Activated CD8-positive, alpha-beta memory T cell treated with anti-CD3 and anti-CD28 coated beads, Interleukin-2, amount 50 U/mL, for 24 hours (primary cell): Measurements from ENCODE around the gene OSER1.
"Not testable (repeated sequence)": the region's sequence is repeated elsewhere in the genome, so short reads cannot be mapped to it uniquely, and the experiment has no call there.

ENCODE experiments used
- DNase-seq: peaks from one replicate; pipeline ENCODE4 v3.0.0-alpha.2; 2020; ENCODE audit errors: extremely low read depth

The OSER1 gene

GRCh38 chr20:44210406-44211176 lies at the start of gene OSER1:
TSS of gene OSER1 (minus strand) at chr20:44210771. CDS start at chr20:44206957, 3,814 bp downstream.
- DNase-seq, result peak; percentile 94

GRCh38 chr20:44258226-44258890 lies 47.8 kb upstream of the OSER1 start:
- no peak for DNase-seq

- DNase-seq, result no peak
Measured at GRCh38 chr20:44256961-44257360, 46.4 kb upstream of the OSER1 start.

GRCh38 chr20:44255942-44256341 lies 45.4 kb upstream of the OSER1 start:
- DNase-seq, result no peak

- DNase-seq, result no peak
Measured at GRCh38 chr20:44254073-44254472, 43.5 kb upstream of the OSER1 start.

- DNase-seq, result no peak
Measured at GRCh38 chr20:44253528-44253927, 43.0 kb upstream of the OSER1 start.

GRCh38 chr20:44251284-44251683 lies 40.7 kb upstream of the OSER1 start:
- no peak for DNase-seq

- DNase-seq, result no peak
Measured at GRCh38 chr20:44248410-44248759, 37.8 kb upstream of the OSER1 start.

GRCh38 chr20:44247586-44248409 lies 37.2 kb upstream of the OSER1 start:
- no peak for DNase-seq

- DNase-seq, result no peak
Measured at GRCh38 chr20:44247131-44247571, 36.6 kb upstream of the OSER1 start, which contains the start of gene GDAP1L1. TSS of gene GDAP1L1 (plus strand) at chr20:44247308. CDS start at chr20:44247335, 27 bp downstream.

- no peak for DNase-seq
Measured at GRCh38 chr20:44245977-44246376, 35.4 kb upstream of the OSER1 start.

- no peak for DNase-seq
Measured at GRCh38 chr20:44241796-44242195, 31.2 kb upstream of the OSER1 start.

- not testable (repeated sequence) for DNase-seq
Measured at GRCh38 chr20:44236840-44237239, 26.3 kb upstream of the OSER1 start.

- DNase-seq, result no peak
Measured at GRCh38 chr20:44235702-44236101, 25.1 kb upstream of the OSER1 start.

GRCh38 chr20:44234566-44235317 lies 24.2 kb upstream of the OSER1 start:
- DNase-seq, result no peak

- no peak for DNase-seq
Measured at GRCh38 chr20:44233436-44234016, 23.0 kb upstream of the OSER1 start.

- DNase-seq, result not testable (repeated sequence)
Measured at GRCh38 chr20:44232469-44232856, 21.9 kb upstream of the OSER1 start.

- DNase-seq, result no peak
Measured at GRCh38 chr20:44231713-44232468, 21.3 kb upstream of the OSER1 start.

- no peak for DNase-seq
Measured at GRCh38 chr20:44231193-44231592, 20.6 kb upstream of the OSER1 start.

GRCh38 chr20:44228465-44229258 lies 18.1 kb upstream of the OSER1 start:
- DNase-seq, result no peak
